GM21423 (cell line): Measurements from ENCODE around the gene OR1E2.
"Not testable (repeated sequence)": the region's sequence is repeated elsewhere in the genome, so short reads cannot be mapped to it uniquely, and the experiment has no call there.

Experiments
- ATAC-seq: cut with Tn5 transposase; IDR thresholded peaks from one replicate; pipeline ENCODE4 v1.9.1; 2021; ENCODE audit warnings: mild to moderate bottlenecking, moderate library complexity; ENCODE audit not compliant: unreplicated experiment

OR1E2 gene

GRCh38 chr17:3433741-3434140, at the start of gene OR1E2:
OR1E2 (minus strand) TSS chr17:3433841; CDS start chr17:3433841, 0 bp downstream.
- ATAC-seq: no peak

GRCh38 chr17:3482852-3483251, 49.2 kb upstream of the OR1E2 start:
- no peak for ATAC-seq

GRCh38 chr17:3479988-3480387, 46.3 kb upstream of the OR1E2 start:
- ATAC-seq: no peak

GRCh38 chr17:3475812-3476610, 42.4 kb upstream of the OR1E2 start, which contains the start of gene ASPA:
ASPA (plus strand) TSS chr17:3475997; CDS start chr17:3476160, 163 bp downstream.
- no peak for ATAC-seq

- ATAC-seq: no peak
Measured at GRCh38 chr17:3475251-3475685, 41.6 kb upstream of the OR1E2 start.

GRCh38 chr17:3474212-3474611, 40.6 kb upstream of the OR1E2 start:
- no peak for ATAC-seq

GRCh38 chr17:3472137-3472536, 38.5 kb upstream of the OR1E2 start:
- no peak for ATAC-seq

- ATAC-seq: no peak
Measured at GRCh38 chr17:3471599-3471998, 38.0 kb upstream of the OR1E2 start, which contains the start of gene SPATA22. SPATA22 (minus strand) TSS chr17:3471819; CDS start chr17:3469325, 2,494 bp downstream.

GRCh38 chr17:3469529-3469928, 35.9 kb upstream of the OR1E2 start:
- no peak for ATAC-seq

- not testable (repeated sequence) for ATAC-seq
Measured at GRCh38 chr17:3466355-3466754, 32.7 kb upstream of the OR1E2 start.

GRCh38 chr17:3448059-3448665, 14.5 kb upstream of the OR1E2 start:
- ATAC-seq: no peak

- no peak for ATAC-seq
Measured at GRCh38 chr17:3447625-3448024, 14.0 kb upstream of the OR1E2 start.

- no peak for ATAC-seq
Measured at GRCh38 chr17:3440451-3440850, 6.8 kb upstream of the OR1E2 start.

GRCh38 chr17:3438368-3438767, 4.7 kb upstream of the OR1E2 start:
- no peak for ATAC-seq

- not testable (repeated sequence) for ATAC-seq
Measured at GRCh38 chr17:3433215-3433614, 426 bp downstream of the OR1E2 start.

GRCh38 chr17:3418222-3418621, 15.4 kb downstream of the OR1E2 start:
- ATAC-seq: no peak

GRCh38 chr17:3415610-3416009, 18.0 kb downstream of the OR1E2 start:
- no peak for ATAC-seq

- not testable (repeated sequence) for ATAC-seq
Measured at GRCh38 chr17:3412216-3412615, 21.4 kb downstream of the OR1E2 start.

- ATAC-seq: no peak
Measured at GRCh38 chr17:3411070-3411469, 22.6 kb downstream of the OR1E2 start, which contains the start of gene OR3A3. OR3A3 (plus strand) TSS chr17:3411370.

- not testable (repeated sequence) for ATAC-seq
Measured at GRCh38 chr17:3403856-3404255, 29.8 kb downstream of the OR1E2 start.

GRCh38 chr17:3401786-3402185, 31.9 kb downstream of the OR1E2 start:
- no peak for ATAC-seq

GRCh38 chr17:3400055-3400454, 33.6 kb downstream of the OR1E2 start:
- no peak for ATAC-seq
